Right lobe of liver (tissue), 4 donors: ENCODE data around the gene ZNF860.

ENCODE experiments used
- POLR2A ChIP-seq: fragments of 450-650 bp; IDR thresholded peaks from one replicate; pipeline ENCODE4 v1.6.1; 2017; ENCODE audit warnings: antibody characterized with exemption, mild to moderate bottlenecking
- TF ChIP-seq, protein P1 (sequence below), 4 donors: fragments of 200-600 bp in 3 of 4; fragments of 450-650 bp in 1 of 4; IDR thresholded peaks; one replicate each; pipeline versions ENCODE4 v1.5.1 to v1.8.0; 2016 to 2022; ENCODE audit warnings: antibody characterized with exemption in 4 of 4, mild to moderate bottlenecking in 2 of 4
- donor health status: DM: no; HTN: no; CAD: no.
- donor health status: DM: no; HTN: no; CAD: no.
- donor health status: DM: no; HTN: yes; CAD: no.

DNA sequence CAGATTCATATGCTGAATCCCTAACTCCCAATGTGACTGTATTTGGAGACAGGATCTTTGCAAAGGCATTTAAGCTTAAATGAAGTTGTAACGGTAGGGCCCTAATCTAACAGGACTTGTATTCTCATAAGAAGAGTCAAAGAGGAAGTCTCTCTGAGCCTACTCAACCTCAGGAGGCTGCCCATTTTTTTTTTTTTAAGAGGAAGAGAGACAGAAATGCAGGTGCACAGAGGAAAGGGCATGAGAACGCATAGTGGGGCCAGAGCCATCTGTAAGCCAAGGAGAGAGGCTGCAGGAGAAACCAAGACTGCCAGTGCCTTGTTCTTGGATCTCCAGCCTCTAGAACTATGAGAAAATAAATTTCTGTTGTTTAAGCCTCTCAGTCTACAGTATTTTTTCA is 28.4 kb downstream of the ZNF860 start:
- TF ChIP-seq, protein P1, sequence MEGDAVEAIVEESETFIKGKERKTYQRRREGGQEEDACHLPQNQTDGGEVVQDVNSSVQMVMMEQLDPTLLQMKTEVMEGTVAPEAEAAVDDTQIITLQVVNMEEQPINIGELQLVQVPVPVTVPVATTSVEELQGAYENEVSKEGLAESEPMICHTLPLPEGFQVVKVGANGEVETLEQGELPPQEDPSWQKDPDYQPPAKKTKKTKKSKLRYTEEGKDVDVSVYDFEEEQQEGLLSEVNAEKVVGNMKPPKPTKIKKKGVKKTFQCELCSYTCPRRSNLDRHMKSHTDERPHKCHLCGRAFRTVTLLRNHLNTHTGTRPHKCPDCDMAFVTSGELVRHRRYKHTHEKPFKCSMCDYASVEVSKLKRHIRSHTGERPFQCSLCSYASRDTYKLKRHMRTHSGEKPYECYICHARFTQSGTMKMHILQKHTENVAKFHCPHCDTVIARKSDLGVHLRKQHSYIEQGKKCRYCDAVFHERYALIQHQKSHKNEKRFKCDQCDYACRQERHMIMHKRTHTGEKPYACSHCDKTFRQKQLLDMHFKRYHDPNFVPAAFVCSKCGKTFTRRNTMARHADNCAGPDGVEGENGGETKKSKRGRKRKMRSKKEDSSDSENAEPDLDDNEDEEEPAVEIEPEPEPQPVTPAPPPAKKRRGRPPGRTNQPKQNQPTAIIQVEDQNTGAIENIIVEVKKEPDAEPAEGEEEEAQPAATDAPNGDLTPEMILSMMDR (IDR thresholded peaks at IDR 0.05): no peak
- TF ChIP-seq POLR2A: no peak
